GM12801 (cell line): ENCODE data around the gene ATP1B3.

Experiments
- CTCF ChIP-seq: IDR thresholded peaks from one replicate; pipeline ENCODE4 v1.5.1; 2011; ENCODE audit warnings: control low read depth; ENCODE audit not compliant: insufficient read length; ENCODE audit errors: extremely low read depth

The ATP1B3 gene

GRCh38 chr3:141876891-141877621, 613 bp downstream of the ATP1B3 start:
- TF ChIP-seq CTCF, result no peak

GRCh38 chr3:141877911-141878310, 1.5 kb downstream of the ATP1B3 start:
- no peak for TF ChIP-seq CTCF

- TF ChIP-seq CTCF, result no peak
Measured at GRCh38 chr3:141878326-141878725, 1.9 kb downstream of the ATP1B3 start.

GRCh38 chr3:141878817-141879216, 2.4 kb downstream of the ATP1B3 start:
- TF ChIP-seq CTCF, result no peak

- no peak for TF ChIP-seq CTCF
Measured at GRCh38 chr3:141881702-141882101, 5.3 kb downstream of the ATP1B3 start.

- TF ChIP-seq CTCF, result no peak
Measured at GRCh38 chr3:141887051-141887450, 10.6 kb downstream of the ATP1B3 start.

GRCh38 chr3:141894524-141895176, 18.2 kb downstream of the ATP1B3 start:
- TF ChIP-seq CTCF, result no peak
